Activated naive CD4-positive, alpha-beta T cell treated with anti-CD3 and anti-CD28 coated beads for 36 hours (primary cell): ENCODE data around the gene EFR3B. TPM values are rescaled to one million over a fixed set of nuclear protein-coding genes. Genes with fewer than 3 reads are reported as not detected.

ENCODE experiments used
- CTCF ChIA-PET: fragments of 350-600 bp; sonication (Branson Sonifier 250); formaldehyde crosslinking; loops from one replicate; lab custom pipeline; 2021; ENCODE audit warnings: antibody characterized with exemption; lab: Charles Lee
- DNase-seq: peaks from one replicate; pipeline ENCODE4 v3.0.0-alpha.2; 2020
- H3K27ac Mint-ChIP-seq: one replicate; pipeline ENCODE4 v1.8.0; 2021; ENCODE audit warnings: mild to moderate bottlenecking, mixed read lengths
- H3K27me3 Mint-ChIP-seq: one replicate; pipeline ENCODE4 v1.8.0; 2021; ENCODE audit warnings: low read depth, mixed read lengths
- H3K36me3 Mint-ChIP-seq: one replicate; pipeline ENCODE4 v1.8.0; 2021; ENCODE audit warnings: low read depth, mixed read lengths
- H3K4me1 Mint-ChIP-seq: one replicate; pipeline ENCODE4 v1.8.0; 2021; ENCODE audit warnings: low read depth, mixed read lengths
- H3K4me3 Mint-ChIP-seq: one replicate; pipeline ENCODE4 v1.8.0; 2021; ENCODE audit warnings: mild to moderate bottlenecking, moderate library complexity, mixed read lengths
- H3K9me3 Mint-ChIP-seq: one replicate; pipeline ENCODE4 v1.8.0; 2021; ENCODE audit warnings: mixed read lengths
- intact Hi-C: fragments of 100-400 bp; cut with micrococcal nuclease; formaldehyde crosslinking; loops from one replicate; pipeline ENCODE4 v1.15.1; 2023
- total RNA-seq, 2 experiments: library from RNA; stranded (reverse); gene quantifications; one replicate each; pipeline ENCODE4 v1.2.3, GENCODE V29; 2021

Gene EFR3B
- total RNA-seq, 2 experiments from 2014 or later, result 0.41 to 0.42 TPM

DNA sequence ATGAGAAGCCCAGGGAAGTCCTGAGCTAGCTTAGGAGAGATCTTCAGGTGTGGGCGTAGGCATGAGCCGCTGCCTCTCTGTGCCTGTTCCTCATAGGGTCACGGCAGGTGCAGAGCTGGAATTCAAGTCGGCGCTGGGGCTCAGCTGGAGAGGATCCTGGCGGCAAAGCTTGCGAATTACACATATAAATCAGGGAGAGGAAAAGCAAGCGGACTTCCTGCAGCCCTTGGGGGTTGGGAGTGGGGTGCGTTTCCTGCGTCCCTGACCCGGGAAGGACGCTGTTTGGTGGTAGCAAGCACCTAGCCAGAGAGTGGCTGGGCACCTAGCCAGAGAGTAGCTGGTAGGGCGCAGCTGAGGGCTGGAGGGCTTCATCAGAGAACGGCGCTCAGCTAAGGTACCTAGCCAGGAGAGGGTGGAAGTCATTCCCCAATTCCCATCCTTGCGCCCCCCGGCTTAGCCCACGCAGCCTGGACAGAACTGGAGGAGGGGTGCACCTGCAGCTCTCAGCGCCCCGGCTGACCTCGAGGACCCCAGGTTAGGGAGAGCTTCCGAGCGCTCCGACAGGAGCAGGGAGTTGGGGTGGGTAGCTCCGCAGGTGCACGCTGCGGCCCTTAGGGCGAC is 459 bp upstream of the EFR3B start:
- Mint-ChIP-seq H3K27me3 (peaks cover 33% of the 10 kb centered on the region), H3K9me3 (no peaks in the 10 kb centered on the region), H3K4me3 (peak overlapping the region; percentile 63), H3K36me3 (no peaks in the 10 kb centered on the region), H3K4me1 (peaks cover 29% of the 10 kb centered on the region), H3K27ac (no peak overlapping the region)
- CTCF ChIA-PET, result interaction anchor here (0.5 to 1.1 kb wide), 3 partner anchors 30 to 84 kb away, joined by 5 to 8 read pairs (median 6); no protein-coding TSS in a partner anchor
- intact Hi-C loops, result loop anchor here (1.0 to 10.0 kb wide), 5 partner anchors 88 to 1114 kb away; partner anchors contain the start of genes ATAD2B and SF3B6
- peak; percentile 45 for DNase-seq

DNA sequence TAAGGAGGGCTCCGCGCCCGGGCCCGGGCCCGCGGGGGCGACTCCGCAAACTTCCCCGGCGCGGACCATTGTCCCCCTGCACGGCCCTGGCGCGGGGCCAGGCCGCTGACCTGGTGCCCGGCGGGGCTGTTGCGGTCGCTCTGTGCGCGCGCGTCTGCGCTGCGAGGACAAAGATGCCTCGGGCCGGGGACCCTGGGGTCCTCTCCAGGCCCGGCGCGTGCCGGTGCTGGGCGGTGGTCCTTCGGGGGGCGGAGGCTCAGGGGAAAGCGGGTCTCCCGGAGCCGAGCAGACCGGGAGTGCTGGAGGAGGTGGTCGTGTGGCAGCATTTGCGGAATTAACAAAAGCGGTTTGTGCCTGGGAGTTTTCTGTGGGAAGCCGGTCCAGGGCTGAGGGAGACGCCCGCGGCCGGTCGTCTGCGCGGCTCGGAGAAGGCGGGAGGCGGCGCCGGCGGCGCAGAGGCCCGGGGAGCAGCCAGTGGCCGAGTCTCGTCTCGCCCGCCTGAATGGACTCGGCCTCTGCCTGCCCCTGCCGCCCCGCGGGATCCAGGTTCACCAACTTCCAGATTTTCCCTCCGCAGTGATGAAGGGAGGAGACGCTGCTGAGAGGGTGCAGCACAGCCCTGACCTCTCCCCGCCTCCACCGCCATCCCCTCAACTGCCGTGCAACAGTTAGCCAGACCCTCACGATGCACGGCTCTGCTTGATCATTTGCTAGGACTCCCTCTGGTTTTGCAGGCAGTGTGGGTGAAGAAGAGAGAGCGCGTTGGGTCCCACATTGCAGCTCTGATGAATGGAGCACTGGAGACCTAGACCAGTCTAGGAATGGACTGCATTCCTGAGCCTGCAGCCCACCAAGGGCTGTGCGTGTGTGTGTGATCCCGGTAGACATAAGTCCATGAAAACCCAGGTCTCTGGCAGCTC is 705 bp downstream of the EFR3B start:
- H3K27me3 Mint-ChIP-seq, result peaks cover 36% of the 10 kb centered on the region
- intact Hi-C loops, result loop anchor here (1.0 to 10.0 kb wide), 10 partner anchors 62 to 1115 kb away; partner anchors contain the start of genes ADCY3, ATAD2B, CENPO and PTRHD1
- H3K4me1 Mint-ChIP-seq, result peaks cover 29% of the 10 kb centered on the region
- CTCF ChIA-PET, result interaction anchor here (0.8 kb wide), 1 partner anchor 70 kb away, joined by 3 read pairs; no protein-coding TSS in a partner anchor
- no peaks in the 10 kb centered on the region for H3K36me3 Mint-ChIP-seq
- no peak for DNase-seq
- no peak overlapping the region for H3K27ac Mint-ChIP-seq
- peak overlapping the region; percentile 77 for H3K4me3 Mint-ChIP-seq
- H3K9me3 Mint-ChIP-seq, result no peaks in the 10 kb centered on the region

DNA sequence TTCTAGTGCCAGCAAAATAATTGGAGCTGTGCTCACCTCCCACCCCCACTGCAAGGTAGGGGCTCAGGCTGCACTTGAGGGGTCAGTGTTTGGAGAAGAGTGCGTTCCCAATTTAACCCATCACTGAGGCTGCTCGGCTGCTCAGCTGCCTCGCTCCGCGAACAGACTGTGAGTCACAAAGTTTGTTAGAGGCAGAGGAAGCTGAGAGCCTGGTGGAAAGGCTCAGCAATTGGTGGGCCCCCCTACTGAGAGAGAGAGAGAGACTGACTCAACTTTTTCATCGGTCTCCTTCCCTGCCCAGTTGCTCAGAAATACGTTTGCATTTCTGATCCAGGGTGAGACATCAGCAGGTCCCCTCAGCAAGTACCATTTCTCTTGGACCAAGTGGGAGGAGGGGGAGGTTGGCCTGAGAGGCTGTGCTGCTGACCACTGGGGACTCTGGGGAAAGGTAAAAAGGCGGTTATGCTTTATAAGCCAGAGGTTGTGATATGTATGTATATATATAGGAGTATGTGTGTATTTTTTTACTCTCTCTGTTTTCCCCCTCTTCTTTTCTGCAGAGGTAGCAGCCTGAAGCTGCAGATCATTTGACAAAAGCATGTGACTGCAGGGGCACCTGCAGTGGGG is 1.5 kb downstream of the EFR3B start:
- H3K36me3 Mint-ChIP-seq, result no peaks in the 10 kb centered on the region
- H3K27ac Mint-ChIP-seq, result no peak overlapping the region
- intact Hi-C loops, result loop anchor here (1.0 to 10.0 kb wide), 8 partner anchors 61 to 1116 kb away; partner anchors contain the start of genes ATAD2B, CENPO, PTRHD1 and SF3B6
- CTCF ChIA-PET, result interaction anchor here (0.8 kb wide), 1 partner anchor 71 kb away, joined by 3 read pairs; no protein-coding TSS in a partner anchor
- peaks cover 29% of the 10 kb centered on the region for H3K4me1 Mint-ChIP-seq
- DNase-seq, result peak; percentile 75
- no peaks in the 10 kb centered on the region for H3K9me3 Mint-ChIP-seq
- H3K27me3 Mint-ChIP-seq, result peaks cover 36% of the 10 kb centered on the region
- peak overlapping the region; percentile 77 for H3K4me3 Mint-ChIP-seq

DNA sequence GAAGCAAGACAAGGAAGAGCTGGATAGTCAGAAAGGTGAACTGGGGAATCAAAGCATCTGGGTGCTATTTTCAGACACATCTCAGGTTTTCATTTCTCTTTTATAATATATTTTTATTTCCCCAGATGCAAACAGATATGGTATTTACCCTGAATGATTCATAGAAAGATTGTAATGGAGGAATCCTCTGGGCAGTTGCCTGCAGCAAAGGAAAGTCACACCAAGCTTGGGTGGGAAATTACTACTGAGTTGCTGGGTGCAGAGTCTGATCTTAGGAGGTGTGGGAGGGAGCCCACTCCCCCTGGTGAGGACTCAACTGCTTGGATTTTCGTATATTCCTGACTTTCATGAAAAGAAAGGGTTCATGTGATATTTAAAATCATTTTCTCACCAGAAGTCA is 2.1 kb downstream of the EFR3B start:
- Mint-ChIP-seq H3K9me3 (no peaks in the 10 kb centered on the region), H3K4me1 (peaks cover 29% of the 10 kb centered on the region), H3K36me3 (no peaks in the 10 kb centered on the region), H3K4me3 (no peak overlapping the region), H3K27ac (no peak overlapping the region), H3K27me3 (peaks cover 39% of the 10 kb centered on the region)
- DNase-seq, result no peak
- intact Hi-C loops, result loop anchor here (5.0 to 10.0 kb wide), 4 partner anchors 153 to 1117 kb away; partner anchors contain the start of genes ATAD2B and SF3B6
- CTCF ChIA-PET, result interaction anchor here (1.3 kb wide), 1 partner anchor 85 kb away, joined by 3 read pairs; no protein-coding TSS in a partner anchor

DNA sequence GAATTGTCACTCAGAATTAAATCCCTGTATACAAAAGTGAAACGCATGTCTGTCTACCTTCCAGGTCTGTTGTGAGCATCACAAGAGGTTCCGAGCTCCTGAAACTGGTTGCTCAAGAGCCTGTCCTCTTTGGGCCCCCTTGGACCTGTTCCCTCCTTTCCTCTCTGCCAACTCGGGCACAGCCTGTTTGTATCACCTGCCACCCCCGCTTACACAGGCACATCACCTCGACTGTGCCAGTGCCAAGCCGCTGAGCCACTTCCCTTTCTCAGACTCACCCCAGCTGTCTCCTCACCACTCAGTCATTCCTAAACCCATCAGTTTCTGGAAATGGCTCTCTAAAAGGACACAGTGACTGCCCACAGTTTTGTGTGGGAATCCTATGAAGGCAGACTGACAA is 3.1 kb downstream of the EFR3B start:
- peak overlapping the region; percentile 9 for H3K4me3 Mint-ChIP-seq

DNA sequence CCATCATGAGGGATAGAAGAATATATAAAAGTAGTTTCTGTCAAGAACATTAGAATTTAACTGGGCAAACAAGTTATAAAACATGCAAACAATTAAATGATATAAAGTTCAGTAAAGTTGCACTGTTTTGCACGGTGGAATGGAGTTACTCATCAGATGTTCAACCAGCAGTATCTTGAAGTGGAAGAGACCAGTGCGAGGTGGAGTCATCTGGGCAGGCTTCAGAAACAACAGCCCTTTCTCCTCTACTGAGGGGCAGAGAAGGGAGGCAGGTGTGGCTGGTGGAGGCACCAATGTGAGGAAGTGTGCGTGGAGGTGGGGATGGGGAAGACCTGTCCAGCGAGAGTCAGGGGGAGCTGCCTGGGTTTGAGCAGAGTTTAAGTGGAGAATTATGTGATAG is 7.5 kb downstream of the EFR3B start:
- Mint-ChIP-seq H3K36me3 (no peaks in the 10 kb centered on the region), H3K4me3 (no peak overlapping the region), H3K4me1 (peaks cover 8% of the 10 kb centered on the region), H3K27me3 (peaks cover 27% of the 10 kb centered on the region), H3K27ac (no peak overlapping the region), H3K9me3 (no peaks in the 10 kb centered on the region)
- intact Hi-C loops, result loop anchor here (10.0 kb wide), 1 partner anchor 475 kb away; no protein-coding TSS in a partner anchor
- no peak for DNase-seq
- CTCF ChIA-PET, result interaction anchor here (1.0 kb wide), 1 partner anchor 15 kb away, joined by 4 read pairs; no protein-coding TSS in a partner anchor

More for the DNA sequence above, 3.1 kb downstream of the EFR3B start:
- CTCF ChIA-PET, result interaction anchor here (1.2 to 1.3 kb wide), 2 partner anchors 69 to 84 kb away, joined by 3 read pairs; no protein-coding TSS in a partner anchor
- DNase-seq, result peak; percentile 32
- H3K36me3 Mint-ChIP-seq, result no peaks in the 10 kb centered on the region
- H3K27me3 Mint-ChIP-seq, result peaks cover 45% of the 10 kb centered on the region
- peaks cover 29% of the 10 kb centered on the region for H3K4me1 Mint-ChIP-seq
- H3K9me3 Mint-ChIP-seq, result no peaks in the 10 kb centered on the region
- H3K27ac Mint-ChIP-seq, result no peak overlapping the region
- intact Hi-C loops, result loop anchor here (5.0 to 10.0 kb wide), 4 partner anchors 152 to 1118 kb away; partner anchors contain the start of genes ATAD2B and SF3B6

DNA sequence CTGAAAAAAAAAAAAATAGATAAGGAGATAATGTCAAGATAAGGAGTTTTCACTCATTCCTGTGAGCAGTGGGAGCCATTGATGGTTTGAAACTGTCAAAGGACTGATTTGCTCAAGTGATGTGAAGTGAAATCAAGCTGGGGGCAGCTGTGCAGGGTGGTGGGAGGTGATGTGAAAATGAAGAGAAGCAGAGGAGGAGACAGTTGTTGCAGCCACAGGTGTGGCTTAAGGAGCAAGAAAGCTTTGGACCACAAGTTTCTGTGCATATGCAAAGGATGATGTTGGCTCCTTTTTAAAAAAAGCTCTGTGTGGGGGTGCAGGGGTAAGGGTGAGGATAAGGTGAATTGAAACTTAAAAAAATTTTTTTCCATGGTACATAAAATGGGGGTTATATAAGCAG is 8.3 kb downstream of the EFR3B start:
- CTCF ChIA-PET, result interaction anchor here (0.6 to 0.9 kb wide), 3 partner anchors 72 to 481 kb away, joined by 3 to 4 read pairs (median 3); no protein-coding TSS in a partner anchor
- no peaks in the 10 kb centered on the region for H3K36me3 Mint-ChIP-seq

DNA sequence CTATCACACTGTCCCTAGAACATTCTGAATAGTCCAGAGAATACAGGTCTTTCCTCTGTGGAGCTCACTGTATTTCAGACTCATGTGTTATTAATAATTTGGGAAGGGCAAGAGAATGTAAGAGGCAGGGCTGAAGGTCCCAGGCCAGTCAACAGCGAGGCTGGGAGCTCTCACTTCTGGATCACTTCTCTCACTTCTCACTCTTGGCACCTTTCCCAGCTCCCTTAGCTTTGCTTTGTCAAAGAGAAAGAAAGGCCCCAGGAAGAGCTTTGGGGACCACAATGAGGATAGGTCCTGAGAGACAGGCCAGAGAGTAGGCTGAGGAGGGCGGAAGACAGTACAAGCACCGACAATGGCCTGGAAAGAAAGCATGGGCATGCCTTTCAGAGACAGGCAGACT is 11.2 kb downstream of the EFR3B start:
- H3K36me3 Mint-ChIP-seq, result no peaks in the 10 kb centered on the region
- H3K27me3 Mint-ChIP-seq, result peaks cover 10% of the 10 kb centered on the region
- H3K27ac Mint-ChIP-seq, result no peak overlapping the region
- H3K9me3 Mint-ChIP-seq, result no peaks in the 10 kb centered on the region
- CTCF ChIA-PET, result interaction anchor here (0.5 kb wide), 1 partner anchor 155 kb away, joined by 3 read pairs; no protein-coding TSS in a partner anchor
- intact Hi-C loops, result no loop called here
- no peak for DNase-seq
- H3K4me3 Mint-ChIP-seq, result no peak overlapping the region
- H3K4me1 Mint-ChIP-seq, result no peaks in the 10 kb centered on the region

More for the DNA sequence above, 8.3 kb downstream of the EFR3B start:
- Mint-ChIP-seq H3K4me3 (no peak overlapping the region), H3K9me3 (no peaks in the 10 kb centered on the region), H3K4me1 (peaks cover 2% of the 10 kb centered on the region), H3K27ac (no peak overlapping the region), H3K27me3 (peaks cover 21% of the 10 kb centered on the region)
- no peak for DNase-seq
- intact Hi-C loops, result no loop called here

DNA sequence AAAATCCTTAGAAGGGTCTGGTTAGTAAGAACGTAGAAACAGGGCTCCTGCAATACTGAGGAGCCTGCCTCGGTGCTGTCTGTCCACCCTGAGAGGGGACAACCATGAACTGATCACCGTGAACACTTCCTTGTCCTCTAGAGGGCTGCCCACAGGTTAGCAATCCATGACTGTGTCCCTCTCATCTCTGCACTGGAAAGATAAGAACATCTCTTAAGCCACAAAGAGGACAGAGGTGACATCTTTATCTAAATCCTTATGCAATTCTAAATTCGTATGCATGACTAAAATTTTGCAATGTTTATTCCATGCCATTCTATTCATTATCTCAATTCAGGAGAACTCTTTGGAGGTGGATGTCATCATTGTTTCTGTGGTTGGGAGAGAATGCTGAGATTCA is 12.8 kb downstream of the EFR3B start:
- Mint-ChIP-seq H3K9me3 (no peaks in the 10 kb centered on the region), H3K36me3 (no peaks in the 10 kb centered on the region), H3K4me1 (no peaks in the 10 kb centered on the region), H3K4me3 (no peak overlapping the region), H3K27me3 (peaks cover 1% of the 10 kb centered on the region), H3K27ac (no peak overlapping the region)
- CTCF ChIA-PET, result interaction anchor here (0.7 to 1.2 kb wide), 2 partner anchors 74 to 628 kb away, joined by 4 read pairs; no protein-coding TSS in a partner anchor
- intact Hi-C loops, result no loop called here
- no peak for DNase-seq

DNA sequence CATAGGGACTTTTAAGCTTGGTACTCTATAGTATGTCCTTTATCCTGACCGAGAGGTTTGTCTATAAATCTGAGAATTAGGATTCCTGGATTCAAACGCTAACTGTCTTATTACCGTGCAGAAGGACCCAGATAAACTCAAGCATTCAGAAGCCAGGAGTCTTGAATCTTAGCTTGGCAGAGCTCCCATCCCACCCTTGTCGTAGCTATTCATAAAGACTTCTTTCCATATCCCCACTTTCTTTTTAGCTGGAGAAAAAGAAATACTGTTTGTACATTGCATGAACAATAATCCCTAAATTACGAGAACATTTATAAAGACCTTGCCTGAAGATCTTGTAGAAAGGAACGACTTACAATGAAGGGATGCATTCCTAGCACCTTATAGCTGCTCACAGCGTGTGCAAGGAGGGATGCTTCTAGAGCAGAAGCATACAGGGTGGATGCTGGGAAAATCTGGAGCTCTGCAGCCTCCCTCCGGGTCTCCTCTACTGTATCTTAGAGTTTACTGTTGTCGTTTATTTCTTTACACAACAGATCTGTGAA is 13.6 kb downstream of the EFR3B start:
- intact Hi-C loops, result no loop called here
- H3K36me3 Mint-ChIP-seq, result no peaks in the 10 kb centered on the region
- CTCF ChIA-PET, result interaction anchor here (1.2 kb wide), 2 partner anchors 74 to 80 kb away, joined by 4 read pairs; no protein-coding TSS in a partner anchor
- no peak overlapping the region for H3K27ac Mint-ChIP-seq
- H3K27me3 Mint-ChIP-seq, result peaks cover 1% of the 10 kb centered on the region
- no peak for DNase-seq
- no peaks in the 10 kb centered on the region for H3K9me3 Mint-ChIP-seq
- H3K4me1 Mint-ChIP-seq, result no peaks in the 10 kb centered on the region
- H3K4me3 Mint-ChIP-seq, result no peak overlapping the region
